HCT116 (cell line): ENCODE results near the gene DHX36. TPM values are rescaled to one million over a fixed set of nuclear protein-coding genes. Genes with fewer than 3 reads are reported as not detected.

Experiments used
- ATAC-seq: fragments of 200-7000 bp; cut with Tn5 transposase; 2 replicates; pipeline ENCODE4 v1.9.1; 2020; ENCODE audit warnings: mild to moderate bottlenecking, moderate library complexity
- BruUV-seq: library from RNA; stranded (reverse); fragments of 400-500 nt; replicated peaks from 2 replicates; lab custom pipeline; 2021; lab: Mats Ljungman, UMichigan
- CTCF ChIA-PET: fragments of 300-600 bp; sonication (Branson Sonifier 250); formaldehyde crosslinking; loops from one replicate; lab custom pipeline; 2021; ENCODE audit warnings: antibody characterized with exemption; lab: Charles Lee
- POLR2A ChIA-PET: fragments of 300-600, 350-600 bp; sonication (Branson Sonifier 250); formaldehyde crosslinking; loops from one replicate; lab custom pipeline; 2021; ENCODE audit warnings: antibody characterized with exemption; lab: Charles Lee
- RAD21 ChIA-PET, 2 experiments: fragments of 300-600 bp; sonication (Branson Sonifier 250); formaldehyde crosslinking; loops; one replicate each; lab custom pipeline; 2023; ENCODE audit warnings: low total read pairs in 2 of 2; ENCODE audit not compliant: uncharacterized antibody in 2 of 2, unreplicated experiment in 2 of 2, low non-redundant PET in 1 of 2; lab: Charles Lee
- DNase-seq: peaks from one replicate; pipeline ENCODE4 v3.0.0-alpha.2; 2010; ENCODE audit warnings: low read depth, low spot score
- H2AFZ ChIP-seq: fragments of 200-600 bp; shearing (Covaris generic), sonication (generic); 2 replicates; pipeline ENCODE4 v1.6.1; 2017; ENCODE audit warnings: low read depth, mixed run types, mixed read lengths, antibody characterized with exemption, low read length; ENCODE audit not compliant: poor library complexity, severe bottlenecking
- H3K27ac ChIP-seq: 2 replicates; pipeline ENCODE4 v1.5.1; 2012; ENCODE audit warnings: low read depth, low read length
- H3K27me3 ChIP-seq: fragments of 200-600 bp; sonication (generic); 2 replicates; pipeline ENCODE4 v1.6.1; 2016; ENCODE audit warnings: mixed run types, low read length, mixed read lengths; ENCODE audit not compliant: insufficient read depth
- H3K36me3 ChIP-seq, 2 experiments: fragments of 200-500 bp in 1 of 2; fragments of 200-600 bp in 1 of 2; sonication (Bioruptor generic) in 1 of 2; sonication (generic) in 1 of 2; 2 replicates each; pipeline versions ENCODE4 v1.5.1 to v1.6.1; 2014 to 2016; ENCODE audit warnings: low read length in 2 of 2, inconsistent platforms in 1 of 2, mixed read lengths in 1 of 2, mixed run types in 1 of 2; ENCODE audit not compliant: insufficient read depth in 2 of 2, control insufficient read depth in 1 of 2
- H3K4me1 ChIP-seq, 2 experiments: fragments of 200-600 bp in 1 of 2; sonication (generic) in 1 of 2; 2 replicates each; pipeline versions ENCODE4 v1.5.1 to v1.6.1; 2012 to 2017; ENCODE audit warnings: low read length in 2 of 2, inconsistent platforms in 1 of 2, mild to moderate bottlenecking in 1 of 2, mixed read lengths in 1 of 2, mixed run types in 1 of 2, moderate library complexity in 1 of 2; ENCODE audit not compliant: insufficient read depth in 2 of 2, control insufficient read depth in 1 of 2
- H3K4me2 ChIP-seq: fragments of 200-600 bp; sonication (generic); 2 replicates; pipeline ENCODE4 v1.6.1; 2017; ENCODE audit warnings: mixed run types, low read length, mixed read lengths
- H3K4me3 ChIP-seq, 2 experiments: fragments of 200-600 bp in 1 of 2; sonication (generic) in 1 of 2; replicated peaks in 1 of 2; 2 replicates each; pipeline ENCODE4 v1.5.1; 2011 to 2016; ENCODE audit warnings: low read length in 2 of 2, control low read depth in 1 of 2, low read depth in 1 of 2, mild to moderate bottlenecking in 1 of 2, mixed read lengths in 1 of 2, mixed run types in 1 of 2
- H3K79me2 ChIP-seq: fragments of 200-600 bp; sonication (generic); 2 replicates; pipeline ENCODE4 v1.6.1; 2017; ENCODE audit warnings: mild to moderate bottlenecking, mixed run types, low read length, moderate library complexity, mixed read lengths; ENCODE audit not compliant: insufficient read depth
- H3K9ac ChIP-seq: fragments of 200-600 bp; sonication (generic); 2 replicates; pipeline ENCODE4 v1.6.1; 2016; ENCODE audit warnings: low read length, mixed read lengths
- H3K9me2 ChIP-seq: fragments of 200-600 bp; sonication (generic), shearing (Covaris generic); 2 replicates; pipeline ENCODE4 v1.6.1; 2017; ENCODE audit warnings: mixed run types, mild to moderate bottlenecking, moderate library complexity; ENCODE audit not compliant: insufficient read depth
- H3K9me3 ChIP-seq, 2 experiments: fragments of 200-500 bp in 1 of 2; fragments of 200-600 bp in 1 of 2; sonication (Bioruptor generic) in 1 of 2; sonication (generic) in 1 of 2; 2 replicates each; pipeline ENCODE4 v1.6.1; 2014 to 2017; ENCODE audit warnings: low read length in 2 of 2, mixed read lengths in 2 of 2, inconsistent platforms in 1 of 2, low read depth in 1 of 2, mild to moderate bottlenecking in 1 of 2, mixed run types in 1 of 2, moderate library complexity in 1 of 2; ENCODE audit not compliant: control insufficient read depth in 1 of 2, insufficient read depth in 1 of 2
- H4K20me1 ChIP-seq: fragments of 200-600 bp; sonication (generic), shearing (Covaris generic); 2 replicates; pipeline ENCODE4 v1.6.1; 2017; ENCODE audit warnings: mixed run types, mild to moderate bottlenecking, moderate library complexity; ENCODE audit not compliant: insufficient read depth
- CTCF ChIP-seq, 3 experiments: fragments of 200-600 bp in 1 of 3; sonication (generic) in 1 of 3; IDR thresholded peaks in 2 of 3; conservative IDR thresholded peaks in 1 of 3; 2 replicates each; pipeline ENCODE4 v1.5.1; 2012 to 2017; ENCODE audit warnings: low read depth in 2 of 3, low read length in 2 of 3, antibody characterized with exemption in 1 of 3, borderline replicate concordance in 1 of 3, control low read depth in 1 of 3, mild to moderate bottlenecking in 1 of 3, mixed read lengths in 1 of 3, mixed run types in 1 of 3, moderate library complexity in 1 of 3; ENCODE audit not compliant: insufficient read depth in 1 of 3
- FOSL1 ChIP-seq: IDR thresholded peaks from 2 replicates; pipeline ENCODE4 v1.6.1; 2012; ENCODE audit warnings: low read depth
- RAD21 ChIP-seq: IDR thresholded peaks from 2 replicates; pipeline ENCODE4 v1.6.1; 2012; ENCODE audit warnings: low read depth, mild to moderate bottlenecking
- SIN3A ChIP-seq: IDR thresholded peaks from 2 replicates; pipeline ENCODE4 v1.6.1; 2012; ENCODE audit warnings: low read depth
- SRF ChIP-seq: IDR thresholded peaks from 2 replicates; pipeline ENCODE4 v1.6.1; 2012; ENCODE audit warnings: low read depth
- ZBTB33 ChIP-seq: IDR thresholded peaks from 2 replicates; pipeline ENCODE4 v1.6.1; 2011; ENCODE audit warnings: mild to moderate bottlenecking, low read length, moderate library complexity; ENCODE audit not compliant: insufficient replicate concordance; ENCODE audit errors: extremely low read depth
- ZNF274 ChIP-seq: fragments of 200-500 bp; sonication (Bioruptor generic); IDR thresholded peaks from 2 replicates; pipeline ENCODE4 v1.6.1; 2014; ENCODE audit warnings: mild to moderate bottlenecking, low read depth, low read length, inconsistent platforms
- intact Hi-C: fragments of 100-400 bp; cut with micrococcal nuclease; formaldehyde crosslinking; loops from 2 replicates; pipeline ENCODE4 v1.10.0; 2022
- total RNA-seq: library from RNA; stranded (reverse); gene quantifications from one replicate; pipeline ENCODE4 v1.2.1, GENCODE V29; 2021; ENCODE audit not compliant: unreplicated experiment

DHX36 gene
- total RNA-seq, 1 experiment from 2014 or later = 49.9 TPM

GRCh38 chr3:154345422-154346122, 21.3 kb upstream of the DHX36 start:
- H3K79me2 ChIP-seq = no peaks in the 10 kb centered on the region
- peak overlapping the region; percentile 37 for H2AFZ ChIP-seq
- no peaks in the 10 kb centered on the region for H3K36me3 ChIP-seq
- no peak overlapping the region for H3K4me3 ChIP-seq
- no peaks in the 10 kb centered on the region for H4K20me1 ChIP-seq
- no peaks in the 10 kb centered on the region for H3K9me2 ChIP-seq
- H3K4me1 ChIP-seq = no peaks in the 10 kb centered on the region
- ChIA-PET CTCF (no interaction called here), RAD21 (no interaction called here), POLR2A (no interaction called here)
- ATAC-seq (no peak), DNase-seq (no peak)
- H3K9ac ChIP-seq = no peak overlapping the region
- no TSS peak for BruUV-seq
- TF ChIP-seq CTCF (IDR thresholded peaks at IDR 0.05 in 2 of 3, conservative IDR thresholded peaks at IDR 0.05 in 1 of 3; ENCODE audit: borderline replicate concordance in 1 of 3, insufficient read depth in 1 of 3, low read depth in 2 of 3, low read length in 2 of 3) (no peak), FOSL1 (no peak), ZBTB33 (no peak), SIN3A (no peak), SRF (no peak), RAD21 (no peak), ZNF274 (no peak)
- H3K27ac ChIP-seq = no peak overlapping the region
- intact Hi-C loops = no loop called here
- H3K9me3 ChIP-seq = no peaks in the 10 kb centered on the region
- H3K27me3 ChIP-seq = no peaks in the 10 kb centered on the region
- no peak overlapping the region for H3K4me2 ChIP-seq
